WTC11 (cell line): ENCODE data around the gene TAF6. TPM values are rescaled to one million over a fixed set of nuclear protein-coding genes. Genes with fewer than 3 reads are reported as not detected.

Source experiments
- ATAC-seq: fragments of 200-7000 bp; cut with Tn5 transposase; 2 replicates; pipeline ENCODE4 v1.10.0; 2021; ENCODE audit warnings: mild to moderate bottlenecking, moderate library complexity
- CTCF ChIA-PET: fragments of 300-600 bp; sonication (Branson Sonifier 250); formaldehyde crosslinking; loops from one replicate; lab custom pipeline; 2021; ENCODE audit warnings: antibody characterized with exemption; lab: Charles Lee
- POLR2A ChIA-PET: fragments of 350-600 bp; sonication (Branson Sonifier 250); formaldehyde crosslinking; loops from one replicate; lab custom pipeline; 2021; ENCODE audit warnings: antibody characterized with exemption; lab: Charles Lee
- DNase-seq: peaks from one replicate; pipeline ENCODE4 v3.0.0; 2021; ENCODE audit warnings: low spot score
- H3K27ac Mint-ChIP-seq: 2 replicates; pipeline ENCODE4 v1.8.0; 2021; ENCODE audit warnings: mixed read lengths
- H3K27me3 Mint-ChIP-seq: 2 replicates; pipeline ENCODE4 v1.8.0; 2021; ENCODE audit warnings: low read depth, mild to moderate bottlenecking, moderate library complexity, mixed read lengths
- H3K36me3 Mint-ChIP-seq: 2 replicates; pipeline ENCODE4 v1.8.0; 2021; ENCODE audit warnings: mixed read lengths
- H3K4me1 Mint-ChIP-seq: 2 replicates; pipeline ENCODE4 v1.8.0; 2022; ENCODE audit warnings: mixed read lengths
- H3K4me3 Mint-ChIP-seq: 2 replicates; pipeline ENCODE4 v1.8.0; 2021; ENCODE audit warnings: mild to moderate bottlenecking, moderate library complexity, mixed read lengths
- H3K9me3 Mint-ChIP-seq: 2 replicates; pipeline ENCODE4 v1.8.0; 2021; ENCODE audit warnings: mixed read lengths
- AFF4 ChIP-seq: sonication (generic); formaldehyde crosslinking; IDR thresholded peaks from 2 replicates; pipeline ENCODE4 v1.8.1; 2023; ENCODE audit warnings: mild to moderate bottlenecking, missing genetic modification reagents, borderline replicate concordance
- ATF3 ChIP-seq: sonication (generic); formaldehyde crosslinking; conservative IDR thresholded peaks from 2 replicates; pipeline ENCODE4 v1.8.1; 2022; ENCODE audit warnings: mild to moderate bottlenecking, missing genetic modification reagents
- ELF4 ChIP-seq: sonication (generic); formaldehyde crosslinking; IDR thresholded peaks from 2 replicates; pipeline ENCODE4 v1.8.1; 2022; ENCODE audit warnings: low read depth, mild to moderate bottlenecking, moderate library complexity, missing genetic modification reagents
- ERG ChIP-seq: fragments of 250-450 bp; sonication (Bioruptor Pico); IDR thresholded peaks from 2 replicates; pipeline ENCODE4 v1.8.0; 2021; ENCODE audit warnings: mild to moderate bottlenecking
- GRHL2 ChIP-seq: fragments of 250-450 bp; sonication (Bioruptor Pico); IDR thresholded peaks from 2 replicates; pipeline ENCODE4 v1.8.0; 2022; ENCODE audit warnings: mild to moderate bottlenecking, moderate library complexity; ENCODE audit not compliant: insufficient replicate concordance, severe bottlenecking
- NFATC4 ChIP-seq: fragments of 250-450 bp; sonication (Bioruptor Pico); IDR thresholded peaks from 2 replicates; pipeline ENCODE4 v1.9.0; 2021; ENCODE audit warnings: mild to moderate bottlenecking
- NR3C1 ChIP-seq: sonication (generic); formaldehyde crosslinking; conservative IDR thresholded peaks from 2 replicates; pipeline ENCODE4 v1.8.1; 2023; ENCODE audit warnings: low read depth, mild to moderate bottlenecking, missing genetic modification reagents
- TCF7 ChIP-seq: sonication (generic); formaldehyde crosslinking; IDR thresholded peaks from 2 replicates; pipeline ENCODE4 v1.8.0; 2022; ENCODE audit warnings: mild to moderate bottlenecking, low read depth, missing genetic modification reagents, moderate library complexity
- USF2 ChIP-seq: sonication (generic); formaldehyde crosslinking; IDR thresholded peaks from 2 replicates; pipeline ENCODE4 v1.8.1; 2023; ENCODE audit warnings: mild to moderate bottlenecking, missing genetic modification reagents, moderate library complexity
- ZBTB21 ChIP-seq: sonication (generic); formaldehyde crosslinking; IDR thresholded peaks from 2 replicates; pipeline ENCODE4 v1.8.1; 2023; ENCODE audit warnings: mild to moderate bottlenecking, missing genetic modification reagents, borderline replicate concordance
- ZNF121 ChIP-seq: sonication (generic); formaldehyde crosslinking; IDR thresholded peaks from 2 replicates; pipeline ENCODE4 v1.8.0; 2023; ENCODE audit warnings: missing genetic modification reagents
- ZNF423 ChIP-seq: fragments of 250-450 bp; sonication (Bioruptor Pico); IDR thresholded peaks from 2 replicates; pipeline ENCODE4 v2.1.2; 2022; ENCODE audit warnings: mild to moderate bottlenecking, moderate library complexity
- total RNA-seq: library from RNA; stranded (reverse); gene quantifications from 3 replicates; pipeline ENCODE4 v1.2.3, GENCODE V29; 2021
- TF ChIP-seq, protein P1 (sequence below): sonication (generic); formaldehyde crosslinking; IDR thresholded peaks from 2 replicates; pipeline ENCODE4 v1.8.0; 2023; ENCODE audit warnings: missing genetic modification reagents, mild to moderate bottlenecking, borderline replicate concordance
- TF ChIP-seq, protein P2 (sequence below): fragments of 250-450 bp; sonication (Bioruptor Pico); IDR thresholded peaks from 2 replicates; pipeline ENCODE4 v1.9.0; 2021; ENCODE audit warnings: mild to moderate bottlenecking
- TF ChIP-seq, protein P3 (sequence below): sonication (generic); formaldehyde crosslinking; IDR thresholded peaks from 2 replicates; pipeline ENCODE4 v1.8.1; 2023; ENCODE audit warnings: mild to moderate bottlenecking, missing genetic modification reagents, moderate library complexity

Gene TAF6
- total RNA-seq, 1 experiment from 2014 or later = 121 TPM

GRCh38 chr7:100124301-100125230 lies 5.4 kb upstream of the TAF6 start:
- no peak overlapping the region; the same call in 1 of the 2 replicates for H3K4me3 Mint-ChIP-seq
- CTCF ChIA-PET = interaction anchor here (2.1 kb wide), 1 partner anchor 23 kb away, joined by 5 read pairs; the partner anchor contains the start of gene AP4M1

More at GRCh38 chr7:100124301-100125230, 5.4 kb upstream of the TAF6 start:
- no peak overlapping the region for H3K27ac Mint-ChIP-seq
- no peaks in the 10 kb centered on the region for H3K9me3 Mint-ChIP-seq
- POLR2A ChIA-PET = interaction anchor here (1.5 to 2.3 kb wide), 2 partner anchors 13 to 24 kb away, joined by 4 to 21 read pairs; partner anchors contain the start of genes AP4M1 and MCM7
- H3K4me1 Mint-ChIP-seq = peaks cover 26% of the 10 kb centered on the region
- TF ChIP-seq ZNF121 (CRISPR knock-in tag) (no peak), ELF4 (CRISPR knock-in tag) (no peak), GRHL2 (no peak), ATF3 (no peak), ZNF423 (CRISPR knock-in tag) (no peak), TCF7 (CRISPR knock-in tag) (no peak), ERG (CRISPR knock-in tag) (no peak), USF2 (CRISPR knock-in tag) (no peak), NR3C1 (CRISPR knock-in tag) (no peak), ZBTB21 (CRISPR knock-in tag) (no peak), NFATC4 (CRISPR knock-in tag) (no peak), AFF4 (no peak)
- TF ChIP-seq, protein P1, sequence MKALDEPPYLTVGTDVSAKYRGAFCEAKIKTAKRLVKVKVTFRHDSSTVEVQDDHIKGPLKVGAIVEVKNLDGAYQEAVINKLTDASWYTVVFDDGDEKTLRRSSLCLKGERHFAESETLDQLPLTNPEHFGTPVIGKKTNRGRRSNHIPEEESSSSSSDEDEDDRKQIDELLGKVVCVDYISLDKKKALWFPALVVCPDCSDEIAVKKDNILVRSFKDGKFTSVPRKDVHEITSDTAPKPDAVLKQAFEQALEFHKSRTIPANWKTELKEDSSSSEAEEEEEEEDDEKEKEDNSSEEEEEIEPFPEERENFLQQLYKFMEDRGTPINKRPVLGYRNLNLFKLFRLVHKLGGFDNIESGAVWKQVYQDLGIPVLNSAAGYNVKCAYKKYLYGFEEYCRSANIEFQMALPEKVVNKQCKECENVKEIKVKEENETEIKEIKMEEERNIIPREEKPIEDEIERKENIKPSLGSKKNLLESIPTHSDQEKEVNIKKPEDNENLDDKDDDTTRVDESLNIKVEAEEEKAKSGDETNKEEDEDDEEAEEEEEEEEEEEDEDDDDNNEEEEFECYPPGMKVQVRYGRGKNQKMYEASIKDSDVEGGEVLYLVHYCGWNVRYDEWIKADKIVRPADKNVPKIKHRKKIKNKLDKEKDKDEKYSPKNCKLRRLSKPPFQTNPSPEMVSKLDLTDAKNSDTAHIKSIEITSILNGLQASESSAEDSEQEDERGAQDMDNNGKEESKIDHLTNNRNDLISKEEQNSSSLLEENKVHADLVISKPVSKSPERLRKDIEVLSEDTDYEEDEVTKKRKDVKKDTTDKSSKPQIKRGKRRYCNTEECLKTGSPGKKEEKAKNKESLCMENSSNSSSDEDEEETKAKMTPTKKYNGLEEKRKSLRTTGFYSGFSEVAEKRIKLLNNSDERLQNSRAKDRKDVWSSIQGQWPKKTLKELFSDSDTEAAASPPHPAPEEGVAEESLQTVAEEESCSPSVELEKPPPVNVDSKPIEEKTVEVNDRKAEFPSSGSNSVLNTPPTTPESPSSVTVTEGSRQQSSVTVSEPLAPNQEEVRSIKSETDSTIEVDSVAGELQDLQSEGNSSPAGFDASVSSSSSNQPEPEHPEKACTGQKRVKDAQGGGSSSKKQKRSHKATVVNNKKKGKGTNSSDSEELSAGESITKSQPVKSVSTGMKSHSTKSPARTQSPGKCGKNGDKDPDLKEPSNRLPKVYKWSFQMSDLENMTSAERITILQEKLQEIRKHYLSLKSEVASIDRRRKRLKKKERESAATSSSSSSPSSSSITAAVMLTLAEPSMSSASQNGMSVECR (CRISPR knock-in tag) = no peak
- TF ChIP-seq, protein P2, sequence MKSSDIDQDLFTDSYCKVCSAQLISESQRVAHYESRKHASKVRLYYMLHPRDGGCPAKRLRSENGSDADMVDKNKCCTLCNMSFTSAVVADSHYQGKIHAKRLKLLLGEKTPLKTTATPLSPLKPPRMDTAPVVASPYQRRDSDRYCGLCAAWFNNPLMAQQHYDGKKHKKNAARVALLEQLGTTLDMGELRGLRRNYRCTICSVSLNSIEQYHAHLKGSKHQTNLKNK (CRISPR knock-in tag) = no peak
- TF ChIP-seq, protein P3, sequence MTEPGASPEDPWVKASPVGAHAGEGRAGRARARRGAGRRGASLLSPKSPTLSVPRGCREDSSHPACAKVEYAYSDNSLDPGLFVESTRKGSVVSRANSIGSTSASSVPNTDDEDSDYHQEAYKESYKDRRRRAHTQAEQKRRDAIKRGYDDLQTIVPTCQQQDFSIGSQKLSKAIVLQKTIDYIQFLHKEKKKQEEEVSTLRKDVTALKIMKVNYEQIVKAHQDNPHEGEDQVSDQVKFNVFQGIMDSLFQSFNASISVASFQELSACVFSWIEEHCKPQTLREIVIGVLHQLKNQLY (CRISPR knock-in tag) = no peak
- TF ChIP-seq, all 79 proteins: peak for 0
- Mint-ChIP-seq H3K27me3 (peaks cover 12% of the 10 kb centered on the region), H3K36me3 (peaks cover 2% of the 10 kb centered on the region; the same call in 1 of the 2 replicates)
- DNase-seq = no peak
- ATAC-seq = no peak
